ENCODE measurements around the gene CDC42EP2.

GRCh38 chr11:65351511-65351910 lies 36.8 kb downstream of the CDC42EP2 start:
- TF ChIP-seq EP300 (IDR thresholded peaks at IDR 0.05; ENCODE audit: borderline replicate concordance) (no peak), REST (IDR thresholded peaks at IDR 0.05; ENCODE audit: low read depth) (no peak), CEBPB (IDR thresholded peaks at IDR 0.05) (no peak), MAX (IDR thresholded peaks at IDR 0.05) (no peak), RAD21 (IDR thresholded peaks at IDR 0.05; ENCODE audit: low read depth) (no peak), CREB1 (IDR thresholded peaks at IDR 0.05; ENCODE audit: low read depth) (no peak), YY1 (IDR thresholded peaks at IDR 0.05; ENCODE audit: low read depth) (no peak), TEAD4 (IDR thresholded peaks at IDR 0.05) (no peak), USF1 (IDR thresholded peaks at IDR 0.05) (no peak), NFIC (IDR thresholded peaks at IDR 0.05) (no peak), TAF1 (IDR thresholded peaks at IDR 0.05; ENCODE audit: low read depth) (no peak)

Measured in Ishikawa (cell line).